ENCODE data around the gene PLS3. TPM values are rescaled to one million over a fixed set of nuclear protein-coding genes. Genes with fewer than 3 reads are reported as not detected.

The PLS3 gene
- polyA plus RNA-seq, 1 experiment: 354 TPM

DNA sequence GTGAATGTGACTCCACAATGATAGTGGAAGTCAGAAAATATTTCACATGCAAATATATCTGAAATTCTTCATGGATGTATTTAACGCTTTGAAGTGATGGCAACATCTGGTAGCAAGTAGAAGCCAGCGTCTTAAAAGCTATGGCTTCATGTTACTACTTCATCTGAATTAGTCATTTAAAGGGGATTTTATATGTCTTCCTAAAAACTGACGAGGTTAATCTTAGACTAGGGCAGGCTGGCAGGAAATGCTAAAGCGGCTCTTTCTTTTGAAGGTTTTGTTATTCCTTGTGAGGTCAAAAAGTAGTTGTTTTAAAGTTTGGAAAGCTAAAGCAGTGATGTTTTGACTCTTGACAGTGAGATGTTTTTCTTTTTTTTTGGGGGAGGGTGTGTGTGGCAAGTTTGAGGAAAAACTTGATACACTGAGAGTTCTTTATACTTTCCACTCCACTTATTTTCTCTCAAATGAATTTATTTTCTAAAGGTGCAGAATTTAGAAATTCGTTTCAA is 22.6 kb downstream of the PLS3 start:
- peak overlapping the region; percentile 12; the same call in 1 of the 2 replicates for H3K4me3 ChIP-seq (ENCODE audit: low read depth, low read length)
- H3K27ac ChIP-seq (ENCODE audit: low read depth, low read length): peak overlapping the region; percentile 22
- no peak for DNase-seq (ENCODE audit: low read depth, low spot score)
- no peaks in the 10 kb centered on the region for H3K27me3 ChIP-seq (ENCODE audit: control insufficient read depth, insufficient read depth, low read length)
- TF ChIP-seq, protein P1, sequence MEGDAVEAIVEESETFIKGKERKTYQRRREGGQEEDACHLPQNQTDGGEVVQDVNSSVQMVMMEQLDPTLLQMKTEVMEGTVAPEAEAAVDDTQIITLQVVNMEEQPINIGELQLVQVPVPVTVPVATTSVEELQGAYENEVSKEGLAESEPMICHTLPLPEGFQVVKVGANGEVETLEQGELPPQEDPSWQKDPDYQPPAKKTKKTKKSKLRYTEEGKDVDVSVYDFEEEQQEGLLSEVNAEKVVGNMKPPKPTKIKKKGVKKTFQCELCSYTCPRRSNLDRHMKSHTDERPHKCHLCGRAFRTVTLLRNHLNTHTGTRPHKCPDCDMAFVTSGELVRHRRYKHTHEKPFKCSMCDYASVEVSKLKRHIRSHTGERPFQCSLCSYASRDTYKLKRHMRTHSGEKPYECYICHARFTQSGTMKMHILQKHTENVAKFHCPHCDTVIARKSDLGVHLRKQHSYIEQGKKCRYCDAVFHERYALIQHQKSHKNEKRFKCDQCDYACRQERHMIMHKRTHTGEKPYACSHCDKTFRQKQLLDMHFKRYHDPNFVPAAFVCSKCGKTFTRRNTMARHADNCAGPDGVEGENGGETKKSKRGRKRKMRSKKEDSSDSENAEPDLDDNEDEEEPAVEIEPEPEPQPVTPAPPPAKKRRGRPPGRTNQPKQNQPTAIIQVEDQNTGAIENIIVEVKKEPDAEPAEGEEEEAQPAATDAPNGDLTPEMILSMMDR (IDR thresholded peaks at IDR 0.05; ENCODE audit: low read depth, low read length): no peak
- ChIA-PET CTCF (interaction anchor here (0.7 to 1.3 kb wide), 4 partner anchors 10 to 220 kb away, joined by 3 to 4 read pairs (median 3); no protein-coding TSS in a partner anchor), POLR2A (interaction anchor here (0.6 kb wide), 1 partner anchor 16 kb away, joined by 10 read pairs; no protein-coding TSS in a partner anchor)
- no peaks in the 10 kb centered on the region for H3K9me3 ChIP-seq (ENCODE audit: control insufficient read depth, insufficient read depth, low read length)

DNA sequence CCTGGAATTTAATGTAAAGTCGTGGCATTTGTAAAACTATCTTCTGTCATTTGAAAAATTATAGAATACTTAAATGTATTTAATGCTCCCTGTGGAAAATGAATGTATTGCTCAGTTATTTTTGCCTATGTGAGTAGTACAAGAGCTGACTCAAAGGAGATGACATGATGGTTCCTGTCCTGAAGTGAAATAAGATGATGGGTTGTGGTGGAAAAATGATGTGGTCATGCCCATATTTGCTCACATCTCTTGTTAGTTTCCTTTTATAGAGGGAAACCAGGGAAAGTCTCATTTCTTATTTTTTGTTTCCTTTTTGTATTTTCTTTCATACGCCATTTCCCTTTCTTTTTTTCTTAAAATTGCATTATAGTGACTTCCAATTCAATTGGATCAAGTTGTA is 23.7 kb downstream of the PLS3 start:
- no peaks in the 10 kb centered on the region for H3K9me3 ChIP-seq (ENCODE audit: control insufficient read depth, insufficient read depth, low read length)
- H3K27ac ChIP-seq (ENCODE audit: low read depth, low read length): no peak overlapping the region
- DNase-seq (ENCODE audit: low read depth, low spot score): no peak
- no peak overlapping the region for H3K4me3 ChIP-seq (ENCODE audit: low read depth, low read length)
- no peaks in the 10 kb centered on the region for H3K27me3 ChIP-seq (ENCODE audit: control insufficient read depth, insufficient read depth, low read length)
- TF ChIP-seq, protein P1 (IDR thresholded peaks at IDR 0.05; ENCODE audit: low read depth, low read length): no peak
- ChIA-PET POLR2A (no interaction called here), CTCF (interaction anchor here (0.9 to 1.1 kb wide), 2 partner anchors 106 to 221 kb away, joined by 3 read pairs; no protein-coding TSS in a partner anchor)

DNA sequence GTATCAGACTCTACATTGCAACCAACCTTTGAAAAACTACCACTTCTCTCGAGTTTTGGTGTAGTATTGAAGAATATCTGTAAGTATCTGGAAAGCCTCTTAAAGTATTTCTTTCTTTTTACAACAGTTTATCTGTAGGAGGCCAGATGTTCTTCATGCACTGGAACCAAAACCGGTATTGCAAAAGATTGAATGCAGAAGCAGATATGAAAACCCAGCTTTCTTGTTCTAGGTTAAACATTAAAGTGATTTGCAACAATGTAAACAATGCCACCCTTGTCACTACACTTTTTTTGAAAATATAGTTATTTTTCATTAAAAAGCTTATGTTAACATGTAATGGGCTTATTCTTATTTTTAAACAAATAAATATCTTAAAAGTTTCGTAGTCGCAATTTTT is 27.2 kb downstream of the PLS3 start:
- ChIA-PET POLR2A (no interaction called here), CTCF (interaction anchor here (1.0 kb wide), 1 partner anchor 55 kb away, joined by 5 read pairs; no protein-coding TSS in a partner anchor)
- no peaks in the 10 kb centered on the region for H3K27me3 ChIP-seq (ENCODE audit: control insufficient read depth, insufficient read depth, low read length)
- no peak overlapping the region for H3K4me3 ChIP-seq (ENCODE audit: low read depth, low read length)
- DNase-seq (ENCODE audit: low read depth, low spot score): no peak
- H3K27ac ChIP-seq (ENCODE audit: low read depth, low read length): no peak overlapping the region
- H3K9me3 ChIP-seq (ENCODE audit: control insufficient read depth, insufficient read depth, low read length): no peaks in the 10 kb centered on the region
- TF ChIP-seq, protein P1 (IDR thresholded peaks at IDR 0.05; ENCODE audit: low read depth, low read length): no peak

DNA sequence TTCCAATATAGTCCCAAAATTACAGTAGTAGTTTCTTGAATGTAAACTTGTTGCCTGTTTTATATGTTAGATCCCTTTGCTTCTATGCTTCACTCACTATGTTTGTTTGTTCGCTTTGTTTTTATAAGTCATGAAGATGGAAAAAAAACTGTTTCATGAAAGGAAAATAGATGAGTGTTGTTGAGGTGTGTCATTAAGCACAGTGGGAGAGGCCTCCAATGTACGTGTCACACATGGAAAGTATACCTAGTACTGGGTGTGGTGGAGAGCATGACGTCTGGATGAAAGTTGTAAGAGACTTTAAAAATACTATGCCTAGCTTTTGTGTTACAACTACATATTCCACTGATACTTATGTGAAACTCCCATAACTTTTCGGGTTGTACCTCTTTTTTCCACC is 28.4 kb downstream of the PLS3 start:
- Histone ChIP-seq H3K27me3 (ENCODE audit: control insufficient read depth, insufficient read depth, low read length) (no peaks in the 10 kb centered on the region), H3K9me3 (ENCODE audit: control insufficient read depth, insufficient read depth, low read length) (no peaks in the 10 kb centered on the region), H3K4me3 (ENCODE audit: low read depth, low read length) (no peak overlapping the region), H3K27ac (ENCODE audit: low read depth, low read length) (no peak overlapping the region)
- TF ChIP-seq, protein P1 (IDR thresholded peaks at IDR 0.05; ENCODE audit: low read depth, low read length): no peak
- ChIA-PET POLR2A (no interaction called here), CTCF (no interaction called here)
- DNase-seq (ENCODE audit: low read depth, low spot score): no peak

DNA sequence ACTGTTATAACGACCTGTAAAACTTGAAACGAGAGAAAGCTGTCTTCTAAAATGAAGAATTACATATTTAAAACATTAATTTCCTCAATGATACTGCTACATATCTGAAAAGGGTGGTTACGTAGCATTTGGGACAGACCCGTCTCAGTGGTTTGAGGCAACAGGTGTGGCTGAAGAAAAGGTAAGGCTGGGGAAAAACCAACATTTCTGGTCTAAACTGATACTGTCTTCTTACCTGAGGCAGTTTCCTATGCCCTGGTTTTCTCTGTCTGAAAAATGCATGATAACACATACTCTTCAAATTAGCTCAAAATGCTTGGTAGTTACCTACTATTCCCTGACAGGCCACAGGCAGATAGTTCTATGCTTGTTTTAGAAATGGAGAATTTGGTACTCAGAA is 30.4 kb downstream of the PLS3 start:
- TF ChIP-seq, protein P1 (IDR thresholded peaks at IDR 0.05; ENCODE audit: low read depth, low read length): no peak
- ChIA-PET POLR2A (no interaction called here), CTCF (interaction anchor here (0.6 to 1.0 kb wide), 2 partner anchors 8 to 109 kb away, joined by 3 to 5 read pairs; no protein-coding TSS in a partner anchor)
- no peak for DNase-seq (ENCODE audit: low read depth, low spot score)
- Histone ChIP-seq H3K27me3 (ENCODE audit: control insufficient read depth, insufficient read depth, low read length) (no peaks in the 10 kb centered on the region), H3K9me3 (ENCODE audit: control insufficient read depth, insufficient read depth, low read length) (no peaks in the 10 kb centered on the region), H3K27ac (ENCODE audit: low read depth, low read length) (no peak overlapping the region), H3K4me3 (ENCODE audit: low read depth, low read length) (no peak overlapping the region)

All from AG04450 (cell line).